Thyroid gland (tissue), 4 donors: Measurements from ENCODE around the gene ZNF415.

Experiments
- CTCF ChIP-seq, 6 experiments: fragments of 200-600 bp in 3 of 6; fragments of 450-650 bp in 3 of 6; sonication (generic) in 3 of 6; IDR thresholded peaks; one replicate each; pipeline ENCODE4 v1.5.1; 2016 to 2019; ENCODE audit warnings: antibody characterized with exemption in 6 of 6, mild to moderate bottlenecking in 2 of 6, inconsistent platforms in 1 of 6, moderate library complexity in 1 of 6
- POLR2A ChIP-seq, 2 donors: fragments of 450-650 bp; IDR thresholded peaks; one replicate each; pipeline ENCODE4 v1.6.1; 2017; ENCODE audit warnings: antibody characterized with exemption in 2 of 2, mild to moderate bottlenecking in 2 of 2, moderate library complexity in 1 of 2

DNA sequence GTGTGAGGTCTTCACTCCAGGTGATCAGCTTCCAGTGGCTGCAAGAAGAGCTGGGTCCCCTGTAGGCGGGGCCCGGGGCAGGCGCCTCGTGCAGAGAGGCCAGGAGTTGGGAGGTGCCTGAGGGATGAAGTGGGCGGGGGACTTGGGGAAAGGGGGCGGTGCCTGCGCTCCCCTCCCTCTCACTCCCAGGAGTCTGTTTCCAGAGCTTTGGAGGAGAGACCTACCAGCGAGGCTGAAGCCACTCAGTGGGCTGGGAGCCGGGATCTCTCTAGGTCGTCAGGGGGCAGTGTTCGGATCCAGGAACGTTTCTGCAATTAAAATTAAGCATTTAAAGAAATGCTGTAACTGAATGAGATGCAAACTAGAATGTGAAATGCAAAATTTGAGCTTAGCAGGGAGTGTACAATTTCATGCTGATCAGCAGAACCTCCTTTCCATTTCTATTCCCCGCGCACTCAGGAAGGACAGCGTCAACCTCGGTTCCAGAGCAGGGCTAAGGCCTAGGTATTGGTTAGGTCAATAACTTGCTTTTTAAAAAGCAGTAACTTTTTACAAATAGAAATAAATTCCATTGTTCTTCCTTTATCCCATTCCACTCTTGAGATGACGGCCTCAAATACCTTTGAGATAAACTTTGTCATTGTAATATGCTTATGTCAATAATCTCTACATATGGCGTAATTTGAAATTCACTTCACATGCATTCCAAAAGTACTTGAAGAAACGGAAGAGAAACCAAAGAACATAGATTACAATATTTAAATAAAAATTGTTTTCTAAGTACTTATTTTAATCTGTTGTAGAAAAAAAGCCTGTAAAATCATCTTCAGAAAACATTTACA, 41.1 kb downstream of the ZNF415 start:
- TF ChIP-seq CTCF (IDR thresholded peaks at IDR 0.05), result no peak
- no peak for TF ChIP-seq POLR2A (IDR thresholded peaks at IDR 0.05)
